ENCODE data around the gene TMEM150B.

DNA sequence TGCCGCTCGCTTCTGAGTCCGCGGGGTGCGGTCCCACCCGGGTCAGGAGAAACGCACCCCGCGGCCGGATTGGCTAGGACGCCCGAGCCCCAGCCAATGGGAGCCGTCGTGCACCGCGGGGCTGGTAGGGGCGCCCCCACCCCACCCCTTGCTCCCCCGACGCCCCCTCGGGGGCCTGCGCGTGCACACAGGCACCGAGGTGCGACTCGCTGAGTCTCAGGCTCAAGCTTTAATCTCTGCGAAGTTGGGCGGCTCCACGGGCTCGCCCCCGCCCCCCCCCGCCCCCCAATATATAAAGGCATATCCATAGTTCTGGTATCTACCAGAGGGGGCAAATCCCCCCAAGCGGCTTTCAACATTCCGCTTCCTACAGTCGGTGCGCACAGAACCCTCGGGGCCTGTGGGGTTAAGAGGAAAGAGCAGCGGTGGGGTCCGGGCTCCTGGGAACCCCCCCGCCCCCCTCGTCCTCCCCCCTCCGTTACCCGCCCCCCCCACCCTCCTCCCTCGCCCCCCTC lies 29.6 kb upstream of the TMEM150B start, which contains the start of gene COX6B2:
- TF ChIP-seq POLR2A (IDR thresholded peaks at IDR 0.05) = no peak
- TF ChIP-seq, protein P1, sequence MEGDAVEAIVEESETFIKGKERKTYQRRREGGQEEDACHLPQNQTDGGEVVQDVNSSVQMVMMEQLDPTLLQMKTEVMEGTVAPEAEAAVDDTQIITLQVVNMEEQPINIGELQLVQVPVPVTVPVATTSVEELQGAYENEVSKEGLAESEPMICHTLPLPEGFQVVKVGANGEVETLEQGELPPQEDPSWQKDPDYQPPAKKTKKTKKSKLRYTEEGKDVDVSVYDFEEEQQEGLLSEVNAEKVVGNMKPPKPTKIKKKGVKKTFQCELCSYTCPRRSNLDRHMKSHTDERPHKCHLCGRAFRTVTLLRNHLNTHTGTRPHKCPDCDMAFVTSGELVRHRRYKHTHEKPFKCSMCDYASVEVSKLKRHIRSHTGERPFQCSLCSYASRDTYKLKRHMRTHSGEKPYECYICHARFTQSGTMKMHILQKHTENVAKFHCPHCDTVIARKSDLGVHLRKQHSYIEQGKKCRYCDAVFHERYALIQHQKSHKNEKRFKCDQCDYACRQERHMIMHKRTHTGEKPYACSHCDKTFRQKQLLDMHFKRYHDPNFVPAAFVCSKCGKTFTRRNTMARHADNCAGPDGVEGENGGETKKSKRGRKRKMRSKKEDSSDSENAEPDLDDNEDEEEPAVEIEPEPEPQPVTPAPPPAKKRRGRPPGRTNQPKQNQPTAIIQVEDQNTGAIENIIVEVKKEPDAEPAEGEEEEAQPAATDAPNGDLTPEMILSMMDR (IDR thresholded peaks at IDR 0.05) = no peak
